ENCODE results near the gene SLC30A9.

DNA sequence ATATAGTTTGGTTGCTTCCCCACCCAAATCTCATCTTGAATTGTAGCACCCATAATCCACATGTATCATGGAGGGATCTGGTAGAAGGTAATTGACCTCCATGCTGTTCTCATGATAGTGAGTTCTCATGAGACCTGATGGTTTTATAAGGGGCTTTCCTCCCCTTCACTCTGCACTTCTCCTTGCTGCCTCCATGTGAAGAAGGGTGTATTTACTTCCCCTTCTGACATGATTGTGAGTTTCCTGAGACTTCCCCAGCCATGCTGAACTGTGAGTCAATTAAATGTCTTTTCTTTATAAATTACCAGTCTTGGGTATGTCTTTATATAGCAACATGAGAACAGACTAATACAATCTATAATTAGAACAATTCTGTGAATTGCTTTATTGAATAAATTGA is 20.7 kb upstream of the SLC30A9 start:
- no peak for TF ChIP-seq POLR2A (IDR thresholded peaks at IDR 0.05)
- TF ChIP-seq, protein P1, sequence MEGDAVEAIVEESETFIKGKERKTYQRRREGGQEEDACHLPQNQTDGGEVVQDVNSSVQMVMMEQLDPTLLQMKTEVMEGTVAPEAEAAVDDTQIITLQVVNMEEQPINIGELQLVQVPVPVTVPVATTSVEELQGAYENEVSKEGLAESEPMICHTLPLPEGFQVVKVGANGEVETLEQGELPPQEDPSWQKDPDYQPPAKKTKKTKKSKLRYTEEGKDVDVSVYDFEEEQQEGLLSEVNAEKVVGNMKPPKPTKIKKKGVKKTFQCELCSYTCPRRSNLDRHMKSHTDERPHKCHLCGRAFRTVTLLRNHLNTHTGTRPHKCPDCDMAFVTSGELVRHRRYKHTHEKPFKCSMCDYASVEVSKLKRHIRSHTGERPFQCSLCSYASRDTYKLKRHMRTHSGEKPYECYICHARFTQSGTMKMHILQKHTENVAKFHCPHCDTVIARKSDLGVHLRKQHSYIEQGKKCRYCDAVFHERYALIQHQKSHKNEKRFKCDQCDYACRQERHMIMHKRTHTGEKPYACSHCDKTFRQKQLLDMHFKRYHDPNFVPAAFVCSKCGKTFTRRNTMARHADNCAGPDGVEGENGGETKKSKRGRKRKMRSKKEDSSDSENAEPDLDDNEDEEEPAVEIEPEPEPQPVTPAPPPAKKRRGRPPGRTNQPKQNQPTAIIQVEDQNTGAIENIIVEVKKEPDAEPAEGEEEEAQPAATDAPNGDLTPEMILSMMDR (IDR thresholded peaks at IDR 0.05): no peak
- TF ChIP-seq POLR2AphosphoS5 (IDR thresholded peaks at IDR 0.05; ENCODE audit: insufficient read depth in 1 of 2, low read depth in 1 of 2): no peak
